HG03280 (cell line): ENCODE data around the gene SQSTM1.
"Not testable (repeated sequence)": the region's sequence is repeated elsewhere in the genome, so short reads cannot be mapped to it uniquely, and the experiment has no call there.

Experiments
- ATAC-seq: cut with Tn5 transposase; IDR thresholded peaks from one replicate; pipeline ENCODE4 v1.9.1; 2021; ENCODE audit warnings: mild to moderate bottlenecking, moderate library complexity; ENCODE audit not compliant: unreplicated experiment

The SQSTM1 gene

DNA sequence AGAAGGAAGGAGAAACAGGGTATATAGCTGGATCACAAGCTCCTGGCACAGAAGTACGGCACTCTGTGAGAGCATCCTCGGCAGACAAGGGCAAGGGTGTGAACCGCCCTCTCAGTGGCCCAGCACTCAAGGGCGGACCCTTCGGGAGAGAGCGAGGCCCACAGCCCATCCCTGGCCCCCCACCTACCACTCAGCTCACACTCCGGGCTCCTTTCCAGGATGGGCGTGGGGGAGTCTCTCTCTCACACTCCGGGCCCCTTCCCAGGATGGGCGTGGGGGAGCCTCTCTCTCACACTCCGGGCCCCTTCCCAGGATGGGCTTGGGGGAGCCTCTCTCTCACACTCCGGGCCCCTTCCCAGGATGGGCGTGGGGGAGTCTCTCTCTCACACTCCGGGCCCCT is 50.8 kb downstream of the SQSTM1 start:
- not testable (repeated sequence) for ATAC-seq

DNA sequence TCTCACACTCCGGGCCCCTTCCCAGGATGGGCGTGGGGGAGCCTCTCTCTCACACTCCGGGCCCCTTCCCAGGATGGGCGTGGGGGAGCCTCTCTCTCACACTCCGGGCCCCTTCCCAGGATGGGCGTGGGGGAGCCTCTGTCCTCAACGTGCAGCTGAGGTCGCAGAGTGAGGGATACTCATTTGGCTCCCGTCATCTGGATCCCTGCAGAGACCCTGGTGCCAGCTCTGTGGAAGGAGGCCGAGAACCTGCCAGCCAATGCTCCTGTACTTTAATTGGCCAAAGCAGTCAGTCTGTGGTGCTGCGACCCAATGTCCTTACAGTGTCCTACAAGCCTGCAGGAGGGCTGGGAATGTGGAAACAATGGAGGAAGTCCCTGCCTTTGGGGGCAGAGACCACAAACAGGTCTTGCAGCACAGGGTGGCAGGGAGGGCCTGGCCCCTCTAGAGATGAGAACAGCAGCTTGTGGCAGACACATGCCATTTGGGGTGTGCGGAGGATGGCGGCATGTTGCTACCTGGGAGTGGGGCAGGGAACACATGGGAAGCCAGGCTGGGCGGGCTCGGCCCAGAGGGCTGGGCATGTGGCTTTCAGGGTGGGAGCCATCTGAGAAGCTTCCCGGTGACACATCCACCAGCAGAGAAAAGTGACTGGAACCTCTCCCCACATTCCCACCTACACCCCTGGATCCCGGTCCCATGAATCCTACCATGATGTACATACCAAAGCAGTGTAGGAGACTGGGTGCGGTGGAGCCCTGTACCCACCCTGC is 51.5 kb downstream of the SQSTM1 start:
- ATAC-seq, result no peak

DNA sequence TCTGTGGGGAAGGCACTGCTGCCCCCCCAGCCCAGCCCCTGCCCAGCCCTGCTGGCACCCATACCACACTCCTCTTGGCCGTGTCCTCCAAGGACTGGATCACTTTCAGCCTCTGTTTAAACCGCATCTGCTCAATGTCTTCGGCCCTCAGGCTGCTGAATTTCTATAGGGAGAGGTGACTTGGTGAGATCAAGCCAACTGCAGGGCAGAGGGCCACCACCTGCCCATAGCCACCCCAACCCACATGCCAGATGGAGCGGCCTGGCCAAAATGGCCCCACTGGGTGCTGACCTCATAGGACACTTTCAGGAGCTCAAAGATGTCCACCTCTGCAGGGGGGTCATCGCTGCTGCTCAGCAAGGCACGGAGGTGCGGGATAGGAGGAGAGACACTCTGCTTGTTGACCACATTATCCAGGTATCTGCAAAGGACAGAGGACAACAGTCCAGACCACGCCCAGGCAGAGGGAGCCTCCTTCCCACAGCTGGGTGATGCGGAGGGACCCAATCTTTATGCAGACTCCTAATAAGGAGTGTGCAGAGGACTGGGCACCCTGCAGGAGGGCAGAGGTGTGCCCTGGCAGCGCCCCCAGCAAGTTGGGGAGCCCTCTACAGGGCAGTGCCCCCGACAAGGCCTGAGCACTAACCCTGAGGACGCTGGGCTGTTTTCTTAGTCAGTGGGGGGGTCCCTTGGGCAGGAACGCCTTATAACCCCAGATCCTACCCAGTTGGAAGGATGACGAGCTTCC is 52.3 kb downstream of the SQSTM1 start:
- no peak for ATAC-seq

DNA sequence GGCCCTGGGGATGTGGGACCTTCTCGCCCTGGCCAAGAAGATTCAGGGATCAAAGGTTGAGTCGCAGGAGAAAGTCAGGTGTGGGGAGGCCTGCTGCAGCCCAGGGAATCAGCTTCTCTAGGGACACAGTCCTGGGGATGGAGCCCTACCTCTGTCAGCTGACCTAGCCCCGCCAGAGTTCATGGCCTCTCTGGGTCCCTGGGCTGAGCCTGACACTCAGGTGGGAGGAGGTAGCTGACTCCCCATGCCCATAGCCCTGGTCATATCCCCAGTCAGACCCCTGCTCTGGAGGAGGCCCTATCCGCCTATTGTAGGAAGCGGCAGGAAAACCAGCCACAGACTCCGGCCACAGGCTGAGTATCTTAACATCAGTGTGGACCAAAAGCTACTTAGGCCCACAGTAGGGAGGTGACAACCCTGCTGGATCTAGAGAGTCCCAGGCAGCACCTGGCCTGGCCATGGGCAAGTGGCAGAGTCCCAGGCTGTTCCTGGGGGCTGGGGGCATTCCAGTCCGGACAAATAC is 52.9 kb downstream of the SQSTM1 start:
- no peak for ATAC-seq

DNA sequence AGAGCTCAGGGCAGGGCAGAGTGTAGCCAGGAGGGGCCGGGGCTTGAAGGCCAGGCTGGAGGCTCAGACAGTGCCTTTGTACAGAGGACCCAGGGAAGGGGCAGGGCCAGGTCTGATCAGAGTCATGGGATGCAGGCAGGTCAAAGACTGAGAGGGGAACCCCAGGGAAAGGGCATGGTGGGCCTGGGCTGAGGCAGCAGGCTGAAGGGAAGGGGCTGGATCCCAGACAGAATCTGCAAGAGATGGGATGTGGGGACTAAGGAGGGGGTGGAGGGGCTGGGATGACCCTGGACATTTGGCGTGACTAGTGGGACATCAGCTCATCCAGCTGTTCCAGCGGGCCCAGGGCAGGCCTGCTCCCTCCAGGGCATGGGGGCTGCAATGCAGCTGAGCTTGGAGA is 53.4 kb downstream of the SQSTM1 start:
- ATAC-seq, result no peak

DNA sequence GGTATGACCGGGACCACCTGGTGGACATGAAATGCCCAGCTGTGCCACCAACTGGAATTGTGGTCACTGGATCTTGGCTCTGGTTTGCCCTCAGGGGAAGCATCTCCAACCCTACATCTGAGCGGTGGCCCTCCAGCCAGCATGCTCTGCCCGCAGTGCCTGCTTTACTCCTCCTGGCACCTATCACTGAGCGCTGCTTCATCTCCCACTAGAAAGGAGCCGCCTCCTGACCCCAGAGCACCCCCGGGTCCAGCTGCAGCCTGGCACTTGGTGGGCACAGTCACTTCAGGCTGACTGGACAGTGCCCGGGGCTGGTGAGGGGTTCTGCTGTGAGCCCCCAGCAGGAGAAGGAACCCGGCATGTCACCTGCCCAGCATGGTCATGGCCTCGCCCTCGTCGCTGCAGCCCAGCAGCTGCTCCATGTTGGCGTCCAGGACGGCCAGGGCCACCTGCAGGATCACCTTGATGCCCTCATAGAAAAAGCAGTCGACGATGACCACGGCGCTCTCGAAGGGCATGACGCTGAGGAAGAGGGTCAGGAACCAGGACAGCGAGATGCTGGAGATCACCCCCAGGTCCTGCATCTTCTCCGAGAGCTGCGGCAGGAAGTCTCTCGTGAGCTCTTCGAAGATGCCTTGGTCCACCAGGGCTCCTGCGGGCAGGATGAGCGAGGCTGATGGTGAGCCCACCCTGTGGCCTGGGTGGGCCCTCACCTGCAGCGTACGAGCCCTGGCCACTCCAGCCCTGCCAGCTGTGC is 54.0 kb downstream of the SQSTM1 start:
- ATAC-seq, result no peak

DNA sequence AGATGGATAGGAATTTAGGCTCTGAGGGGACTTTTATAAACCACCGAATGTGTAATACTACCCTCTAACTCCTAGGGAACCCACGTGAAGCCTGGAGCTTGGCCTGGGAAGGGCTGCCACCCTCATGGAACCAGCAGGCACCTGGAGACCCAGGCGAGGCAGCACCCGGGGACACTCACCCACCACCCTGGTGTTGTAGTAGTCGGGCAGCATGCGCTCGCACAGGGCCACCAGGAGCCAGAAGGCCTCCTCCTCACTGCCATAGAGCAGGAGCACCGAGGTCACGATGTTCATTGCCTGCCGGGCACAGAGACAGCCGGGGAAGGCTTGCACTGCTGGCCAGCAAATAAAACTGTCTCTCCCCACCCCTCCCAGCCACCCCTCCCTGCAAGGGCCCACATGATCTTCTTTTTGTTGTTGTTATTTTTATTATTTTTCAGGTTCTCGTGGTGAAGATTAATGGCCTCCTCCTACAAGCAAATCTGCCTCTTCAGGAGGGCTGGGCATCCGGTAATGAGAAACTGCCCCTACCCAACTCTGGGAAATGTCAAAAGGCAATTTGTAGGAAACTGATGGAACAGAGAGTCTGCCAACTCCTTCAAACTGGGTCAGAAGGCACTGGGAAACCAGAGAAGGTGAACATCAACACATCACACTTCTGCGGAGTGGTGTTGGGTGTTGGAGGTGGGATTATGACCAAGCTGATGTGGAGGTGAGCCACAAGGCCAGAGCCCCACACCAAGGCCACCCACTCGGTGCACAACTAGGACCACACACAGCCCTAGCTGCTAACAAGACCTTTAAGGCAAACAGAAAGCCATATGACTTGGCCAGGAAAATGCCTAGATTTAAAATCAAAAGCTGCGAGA is 55.3 kb downstream of the SQSTM1 start:
- no peak for ATAC-seq

DNA sequence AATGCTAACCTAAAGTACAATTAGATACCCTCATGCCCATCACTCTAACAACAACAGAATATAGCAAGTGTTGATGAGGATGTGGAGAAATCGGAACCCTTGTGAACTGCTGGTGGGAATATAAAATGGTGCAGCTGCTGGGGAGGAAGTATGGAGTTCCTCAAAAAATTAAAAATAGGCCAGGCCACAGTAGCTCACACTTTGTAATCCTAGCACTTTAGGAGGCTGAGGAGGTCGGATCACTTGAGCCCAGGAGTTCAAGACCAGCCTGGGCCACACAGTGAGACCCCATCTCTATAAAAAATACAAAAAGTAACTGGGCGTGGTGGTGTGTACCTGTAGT is 55.9 kb downstream of the SQSTM1 start:
- no peak for ATAC-seq

DNA sequence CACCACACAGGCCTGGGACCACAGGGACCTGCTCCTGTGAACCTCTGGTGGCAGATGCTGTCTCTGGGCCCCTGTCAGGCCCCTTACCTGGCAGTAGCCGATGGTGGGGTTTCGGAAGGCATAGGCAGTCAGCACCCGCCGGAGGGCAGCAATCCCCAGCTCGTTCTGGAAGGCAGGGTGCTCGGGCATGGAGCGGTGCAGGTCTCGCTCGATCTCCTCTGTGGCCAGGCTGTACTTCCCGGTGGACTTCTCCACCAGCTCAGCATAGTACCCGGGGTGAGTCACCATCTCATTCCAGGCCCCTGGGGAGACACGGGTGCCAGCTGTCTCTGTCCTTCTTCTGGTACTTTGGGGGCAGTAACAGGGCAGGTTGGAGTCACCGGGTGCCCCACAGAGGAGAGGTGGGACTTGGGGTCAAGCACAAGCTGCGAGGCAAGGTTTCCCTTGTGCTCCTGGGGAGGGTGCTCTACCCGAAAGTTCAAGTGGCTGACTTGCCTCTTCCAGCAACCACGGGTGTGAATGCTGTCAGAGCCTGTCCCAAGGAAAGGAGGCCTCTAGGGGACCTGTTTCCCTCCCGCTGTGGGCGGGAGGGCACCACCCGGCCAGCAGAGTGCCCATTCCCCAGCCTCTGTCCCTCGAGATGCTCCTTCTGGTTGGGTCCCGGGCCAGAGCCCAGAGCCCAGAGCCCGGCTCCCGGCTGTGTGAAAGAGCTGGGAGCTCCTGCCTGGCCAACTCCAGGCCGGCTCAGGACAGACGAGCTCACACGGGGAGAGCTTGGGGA is 57.7 kb downstream of the SQSTM1 start:
- no peak for ATAC-seq

DNA sequence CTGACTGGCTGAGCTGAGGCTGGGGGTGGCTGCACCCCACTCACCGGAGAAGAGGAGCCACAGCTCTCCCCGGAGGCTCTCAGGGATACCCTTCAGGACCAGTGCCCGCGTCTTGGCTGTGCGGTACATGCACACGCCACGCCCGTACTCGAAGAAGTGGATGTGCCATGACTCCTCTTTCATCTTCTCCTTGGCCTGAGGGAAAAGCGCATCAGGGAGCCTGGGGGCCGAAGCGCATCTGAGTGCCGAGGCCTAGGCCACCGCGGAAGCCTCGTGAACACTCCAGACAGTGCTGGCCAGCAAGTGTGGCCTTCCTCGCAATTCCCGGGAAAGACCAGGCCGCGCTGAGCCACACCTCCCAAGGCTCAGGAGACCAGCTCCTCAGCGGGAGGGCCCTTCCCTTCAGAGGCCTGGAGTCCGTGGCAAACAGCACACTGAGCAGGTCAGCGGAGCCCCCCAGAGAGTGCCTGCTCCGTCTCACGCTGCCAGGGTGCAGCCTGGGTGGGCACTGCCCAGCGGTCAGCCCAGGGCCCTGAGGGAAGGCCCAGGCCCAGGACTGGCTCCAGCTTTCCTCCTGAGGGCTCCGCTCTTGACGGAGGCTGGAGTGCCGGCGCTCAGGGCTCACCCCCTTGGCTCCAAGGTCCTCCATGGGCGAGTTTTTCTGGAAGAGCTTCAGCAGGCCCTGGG is 58.4 kb downstream of the SQSTM1 start:
- ATAC-seq, result no peak

DNA sequence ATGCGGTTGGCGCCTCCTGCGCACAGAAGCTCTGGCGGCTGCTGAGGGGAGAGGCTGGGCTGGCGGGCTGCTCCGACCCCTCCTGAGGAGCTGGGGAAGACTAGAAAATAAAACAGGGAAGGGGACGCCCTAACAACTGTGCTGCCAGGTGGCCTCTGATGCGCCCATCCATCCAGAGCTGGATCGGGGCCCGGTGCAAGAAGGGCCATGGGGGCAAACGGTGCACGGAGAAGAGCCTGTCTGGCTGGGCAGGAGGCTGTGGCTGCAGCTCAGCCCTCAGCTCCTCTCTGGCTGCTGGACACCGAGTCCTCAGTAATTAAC is 58.9 kb downstream of the SQSTM1 start:
- no peak for ATAC-seq

DNA sequence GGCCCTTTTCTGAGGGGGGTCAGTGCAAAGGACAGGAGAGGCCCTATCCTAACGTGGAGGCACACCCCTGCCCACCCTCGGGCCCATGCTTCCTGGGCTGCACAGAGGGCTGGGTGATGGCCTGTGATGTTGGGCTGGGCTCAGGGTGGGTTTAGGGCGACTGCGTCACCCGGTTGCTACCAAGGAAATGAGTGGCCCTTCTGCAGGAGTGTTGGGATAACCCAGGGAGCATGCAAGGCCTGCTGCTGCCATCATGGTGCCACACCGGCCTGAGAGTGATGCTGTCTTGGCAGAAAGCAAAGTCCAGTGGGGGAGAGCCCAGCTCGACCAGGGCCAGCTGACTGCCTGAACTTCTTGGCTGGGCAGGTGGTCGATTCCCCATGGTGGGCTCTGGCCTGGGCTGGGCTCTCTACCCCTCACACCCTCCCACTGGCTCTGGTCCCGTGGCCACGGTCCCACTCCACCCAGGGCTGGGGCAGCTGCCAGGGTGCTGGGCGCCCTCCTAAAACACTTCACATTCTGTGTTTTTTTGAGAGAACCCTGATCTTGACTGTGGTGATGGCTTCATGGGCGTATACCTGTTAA is 59.5 kb downstream of the SQSTM1 start:
- no peak for ATAC-seq

DNA sequence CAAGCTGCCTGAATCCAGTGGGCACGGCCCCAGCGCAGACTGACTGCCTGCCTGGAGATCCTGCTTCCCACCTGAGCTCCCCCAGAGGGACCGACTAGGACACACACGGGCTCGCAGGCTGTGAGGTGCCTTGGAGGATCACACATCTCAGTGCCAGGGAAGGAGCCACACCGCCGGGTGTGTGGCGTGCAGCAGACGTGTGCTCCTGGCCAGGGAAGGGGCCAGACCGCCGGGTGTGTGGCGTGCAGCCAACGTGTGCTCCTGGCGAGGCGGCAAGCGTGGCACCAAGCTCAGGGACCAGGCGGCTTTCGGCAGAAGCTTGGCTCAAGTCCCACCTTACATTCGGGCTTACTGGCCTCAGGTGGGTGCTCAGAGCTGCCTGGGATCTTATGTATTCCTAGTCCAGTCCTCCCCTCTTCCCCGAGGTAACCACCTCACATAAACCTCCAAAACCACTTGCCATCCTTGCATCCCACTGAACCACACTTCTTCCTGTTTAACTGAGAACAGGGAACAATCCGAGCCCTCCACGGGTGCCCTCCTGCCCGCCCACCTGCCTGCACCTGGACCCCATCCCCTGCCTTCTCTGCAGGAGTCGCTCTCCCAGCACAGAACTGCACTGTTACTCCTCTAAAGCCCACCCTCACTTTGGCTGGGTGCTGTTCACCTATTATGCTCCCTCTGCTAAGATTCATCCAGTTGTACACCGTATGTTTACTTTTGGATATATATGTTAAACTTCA is 60.3 kb downstream of the SQSTM1 start:
- ATAC-seq, result no peak

DNA sequence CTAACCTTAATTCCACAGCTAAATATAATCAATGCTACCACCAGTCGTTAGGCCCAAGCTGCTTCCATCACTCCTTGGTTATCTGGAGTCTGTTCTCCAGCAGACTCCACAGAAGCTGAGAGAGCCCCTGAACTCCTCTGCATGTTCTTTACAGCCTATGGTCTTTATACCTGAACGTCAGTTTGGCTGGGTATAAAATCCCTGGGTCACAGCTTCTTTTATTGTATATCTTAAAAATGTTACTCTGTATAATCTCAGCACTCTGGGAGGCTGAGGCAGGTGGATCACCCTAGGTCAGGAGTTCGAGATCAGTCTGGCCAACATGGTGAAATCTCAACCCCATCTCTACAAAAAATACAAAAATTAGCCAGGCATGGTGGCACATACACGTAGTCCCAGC is 61.6 kb downstream of the SQSTM1 start:
- no peak for ATAC-seq

DNA sequence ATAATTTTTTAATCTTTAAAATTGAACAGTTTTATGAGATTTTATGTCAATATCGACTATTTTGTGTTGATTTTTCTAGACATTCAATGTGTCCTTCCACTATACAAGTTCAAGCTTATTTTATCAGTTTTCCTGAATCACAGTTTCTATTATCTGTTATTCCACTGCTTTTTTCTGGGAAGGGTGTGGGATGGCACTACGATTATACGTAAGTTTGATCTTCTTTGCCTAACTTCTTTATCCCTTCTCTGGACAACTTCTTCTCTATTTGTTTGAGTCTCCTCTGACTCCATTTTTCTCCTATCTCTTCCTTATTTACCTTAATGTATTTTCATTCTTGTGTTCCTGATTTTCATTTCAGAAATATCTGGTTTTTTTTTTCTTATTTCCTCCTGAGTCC is 62.5 kb downstream of the SQSTM1 start:
- no peak for ATAC-seq

DNA sequence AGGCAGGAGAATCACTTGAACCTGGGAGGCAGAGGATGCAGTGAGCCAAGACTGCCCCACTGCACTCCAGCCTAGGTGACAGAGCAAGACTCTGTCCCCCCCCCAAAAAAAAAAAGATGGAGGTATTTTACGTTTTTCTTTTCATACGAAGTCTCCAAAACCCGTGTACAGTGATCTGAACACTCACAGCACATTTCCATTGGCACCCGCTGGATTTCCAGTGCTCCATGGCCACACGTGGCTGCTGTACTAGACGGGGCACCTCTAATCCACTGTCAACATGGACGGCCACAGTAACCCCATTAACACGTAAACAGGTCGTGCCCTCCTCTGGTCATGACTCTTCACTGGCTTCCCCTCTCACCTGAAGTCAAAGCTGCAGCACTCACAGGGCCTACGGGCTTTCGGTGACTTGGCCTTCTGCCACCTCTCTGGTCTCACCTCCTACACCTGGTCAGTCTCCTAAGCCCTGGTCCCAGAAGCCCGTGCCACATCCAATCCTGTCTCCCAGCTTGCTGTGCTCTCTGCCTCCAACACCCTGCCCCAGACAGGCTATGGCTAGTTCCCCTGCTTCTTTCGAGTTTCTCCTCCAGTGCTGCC is 64.9 kb downstream of the SQSTM1 start:
- no peak for ATAC-seq

DNA sequence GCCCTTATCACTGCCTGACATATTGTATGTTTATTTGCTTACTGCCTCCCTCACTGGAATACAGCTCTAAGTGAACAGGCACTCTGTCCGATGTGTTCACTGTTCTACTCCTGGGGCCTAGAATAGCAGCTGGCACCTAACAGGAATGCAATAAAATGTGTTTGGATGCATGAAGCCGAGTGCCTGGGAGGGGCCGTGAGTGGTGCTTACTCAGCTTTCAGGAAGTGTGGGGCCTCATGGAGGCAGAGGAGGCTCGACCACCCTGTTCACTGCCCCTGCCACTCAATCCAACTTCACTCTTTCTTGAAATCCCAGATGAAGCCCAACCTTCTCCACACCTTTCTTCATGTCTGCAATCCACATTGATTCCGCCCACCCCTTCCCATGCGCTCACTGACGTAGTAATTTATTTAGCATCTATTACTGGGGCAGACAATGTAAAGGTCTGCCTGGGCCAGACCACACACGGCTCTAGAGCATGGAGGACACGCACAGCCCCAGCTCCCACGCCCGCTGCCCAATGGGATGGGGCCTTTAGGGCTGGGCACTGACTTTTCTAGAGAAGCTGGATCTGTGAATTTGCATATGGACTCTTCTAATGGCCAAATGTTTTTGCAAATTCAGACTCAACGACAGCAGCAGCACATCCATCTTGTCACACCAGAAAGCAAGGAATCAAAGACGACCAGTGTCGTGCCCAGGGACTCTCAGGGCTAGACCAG is 65.6 kb downstream of the SQSTM1 start:
- ATAC-seq, result no peak
